ENCODE results near the gene PLPPR5. TPM values are rescaled to one million over a fixed set of nuclear protein-coding genes. Genes with fewer than 3 reads are reported as not detected.
"Not testable (repeated sequence)": the region's sequence is repeated elsewhere in the genome, so short reads cannot be mapped to it uniquely, and the experiment has no call there.

PLPPR5 gene
- total RNA-seq, 1 donor from 2014 or later = not detected

DNA sequence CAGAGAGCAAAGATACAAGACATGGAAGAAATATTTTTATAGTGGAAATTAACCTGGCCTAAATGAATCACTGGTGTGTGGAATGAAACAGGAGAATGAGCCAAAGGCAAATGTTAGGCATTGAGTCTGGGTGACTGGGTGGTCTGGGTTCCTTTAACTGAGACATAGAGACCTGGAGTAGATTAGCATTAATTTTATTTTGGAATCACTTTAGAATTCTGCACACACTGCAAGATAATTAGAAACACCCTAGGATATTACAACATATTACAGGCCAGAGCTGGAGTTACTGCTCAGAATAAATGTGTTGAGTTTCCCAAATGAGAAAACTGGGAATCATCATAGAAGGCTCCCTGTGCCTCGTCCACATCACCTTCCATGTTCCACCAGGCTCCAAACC lies 85.5 kb downstream of the PLPPR5 start:
- DNase-seq (ENCODE audit: low spot score) = no peak

- DNase-seq (ENCODE audit: low spot score) = no peak
These were observed 90.1 kb downstream of the PLPPR5 start for GRCh38 chr1:98914547-98914946.

- no peak for DNase-seq (ENCODE audit: low spot score)
These were observed 93.8 kb downstream of the PLPPR5 start for GRCh38 chr1:98910827-98911226.

DNA sequence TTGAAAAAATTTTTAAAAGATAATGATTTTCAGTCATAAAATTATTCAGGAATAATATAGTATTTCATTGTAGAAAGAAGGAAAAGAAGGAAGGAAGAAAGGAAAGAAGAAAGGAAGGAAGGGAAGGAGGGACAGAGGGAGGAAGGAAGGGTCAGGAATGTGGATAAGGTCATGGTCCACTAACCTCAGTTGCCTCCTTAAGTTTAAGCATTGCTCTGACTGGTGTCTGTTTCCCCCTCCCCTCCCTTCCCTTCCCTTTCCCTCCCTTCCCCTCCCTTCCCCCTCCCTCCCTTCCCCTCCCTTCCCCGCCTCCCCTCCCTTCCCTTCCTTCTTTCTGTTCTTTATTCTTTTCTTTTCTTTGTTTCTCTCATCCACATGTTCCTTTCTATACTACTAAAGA lies 95.7 kb downstream of the PLPPR5 start:
- DNase-seq (ENCODE audit: low spot score) = no peak

- no peak for DNase-seq (ENCODE audit: low spot score)
These were observed 97.9 kb downstream of the PLPPR5 start for GRCh38 chr1:98906809-98907208.

DNA sequence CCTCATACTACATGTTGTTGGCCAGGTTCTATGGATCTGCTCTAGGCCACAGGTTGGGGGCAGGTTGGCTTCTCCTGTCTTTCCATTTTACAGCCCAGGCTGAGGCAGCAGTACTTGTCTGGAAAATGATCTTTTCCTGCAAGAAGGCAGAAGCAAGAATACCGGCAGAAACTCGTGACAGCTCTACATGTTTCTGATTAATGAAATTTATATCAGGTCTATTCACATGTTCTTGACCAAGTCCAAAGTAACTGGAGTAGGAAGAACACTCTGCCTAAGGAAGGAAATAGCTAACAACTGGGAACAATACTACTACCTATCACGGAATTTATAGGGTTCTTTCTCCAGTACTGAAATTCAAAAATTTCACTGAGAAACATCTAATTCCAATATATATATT lies 98.3 kb downstream of the PLPPR5 start:
- no peak for DNase-seq (ENCODE audit: low spot score)

DNA sequence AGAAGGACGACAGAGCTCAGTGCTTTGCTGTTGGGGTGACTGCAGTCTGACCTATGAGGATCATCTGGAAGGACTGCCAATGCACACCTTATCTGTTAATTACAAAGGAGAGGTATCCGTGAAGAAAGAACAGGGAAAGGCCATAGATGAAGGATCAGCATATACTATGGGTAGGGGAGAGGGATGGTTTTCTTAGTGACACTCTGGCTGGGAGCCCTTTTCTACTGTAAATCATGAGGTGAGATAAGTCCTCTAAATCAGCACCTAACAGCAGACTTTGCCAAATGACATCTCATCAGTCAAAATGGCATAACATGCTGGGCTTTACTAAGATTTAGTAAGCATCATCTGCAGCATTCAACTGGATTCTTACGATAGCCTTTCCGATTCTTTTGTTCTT lies 100.0 kb downstream of the PLPPR5 start:
- no peak for DNase-seq (ENCODE audit: low spot score)

- DNase-seq (ENCODE audit: low spot score) = no peak
These were observed 100.9 kb downstream of the PLPPR5 start for GRCh38 chr1:98903726-98904125.

DNA sequence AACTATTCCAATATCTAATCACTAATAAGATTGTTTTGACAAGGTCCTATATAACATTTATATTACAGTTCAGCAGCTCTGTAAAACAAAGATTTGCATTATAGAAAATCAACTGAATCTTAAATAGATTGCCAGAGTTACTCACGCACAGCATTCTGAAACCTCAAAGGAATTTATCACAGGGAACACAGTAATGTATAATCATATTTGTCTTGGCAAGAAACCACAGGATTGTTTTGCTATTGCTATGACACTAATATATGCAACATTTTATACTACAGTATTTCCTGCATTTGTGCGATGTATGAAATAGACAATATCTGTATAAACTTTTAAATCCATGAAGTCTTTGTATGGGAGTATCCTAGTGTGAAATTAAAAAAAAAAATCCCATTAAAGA lies 101.4 kb downstream of the PLPPR5 start:
- DNase-seq (ENCODE audit: low spot score) = no peak

DNA sequence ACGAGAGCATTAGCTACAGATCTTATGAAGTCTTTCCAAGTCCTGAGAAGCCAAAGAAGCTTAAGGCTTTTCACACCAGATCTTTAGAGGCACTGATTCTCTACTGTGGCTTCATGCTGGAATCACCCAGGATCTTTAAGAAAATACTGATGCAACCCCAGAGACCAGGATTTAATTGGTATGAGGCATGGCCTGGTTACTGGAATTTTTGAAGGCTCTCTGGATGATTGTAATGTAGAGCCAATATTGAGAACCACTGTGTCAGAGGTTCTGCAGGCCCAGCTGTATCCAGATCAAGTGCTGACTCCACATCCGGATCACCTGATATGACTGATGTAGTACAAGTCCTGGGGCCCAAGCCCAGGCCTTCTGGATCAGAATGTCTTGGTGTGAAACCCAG lies 105.7 kb downstream of the PLPPR5 start:
- DNase-seq (ENCODE audit: low spot score) = no peak

- DNase-seq (ENCODE audit: low spot score) = no peak
These were observed 107.2 kb downstream of the PLPPR5 start for GRCh38 chr1:98897479-98897878.

DNA sequence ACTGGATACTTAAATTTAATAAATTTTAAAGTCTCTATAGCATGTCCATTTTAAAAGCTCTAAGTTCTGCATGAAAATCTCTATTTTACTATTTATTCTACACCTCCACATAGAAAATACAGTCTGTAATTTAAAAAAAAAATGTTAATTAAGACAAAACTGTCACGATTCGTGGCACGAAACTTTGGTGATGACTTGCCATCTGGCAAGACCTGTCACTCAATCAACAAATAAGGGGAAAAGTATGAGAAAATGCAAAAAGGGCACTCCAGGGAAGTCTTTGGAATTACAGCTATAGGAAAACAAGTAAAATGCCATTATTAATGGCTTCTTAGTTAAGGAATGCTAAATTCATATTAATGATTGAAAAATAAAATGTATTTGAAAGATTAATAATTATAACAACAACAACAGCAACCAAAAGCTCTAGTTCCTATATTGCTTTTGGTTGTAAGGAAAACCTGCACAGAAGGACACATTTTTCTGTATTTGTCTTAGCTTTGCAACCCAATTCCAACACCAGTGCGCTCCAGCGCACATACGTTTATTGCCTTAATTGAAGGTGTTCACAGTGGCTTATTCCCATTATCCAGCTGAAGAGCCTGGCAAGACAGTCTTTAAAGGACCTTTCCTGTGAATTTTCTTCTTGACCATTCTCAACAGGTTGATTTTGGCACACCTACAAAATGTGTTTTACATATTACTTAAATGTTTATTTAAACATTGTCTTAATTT lies 107.8 kb downstream of the PLPPR5 start:
- no peak for DNase-seq (ENCODE audit: low spot score)

DNA sequence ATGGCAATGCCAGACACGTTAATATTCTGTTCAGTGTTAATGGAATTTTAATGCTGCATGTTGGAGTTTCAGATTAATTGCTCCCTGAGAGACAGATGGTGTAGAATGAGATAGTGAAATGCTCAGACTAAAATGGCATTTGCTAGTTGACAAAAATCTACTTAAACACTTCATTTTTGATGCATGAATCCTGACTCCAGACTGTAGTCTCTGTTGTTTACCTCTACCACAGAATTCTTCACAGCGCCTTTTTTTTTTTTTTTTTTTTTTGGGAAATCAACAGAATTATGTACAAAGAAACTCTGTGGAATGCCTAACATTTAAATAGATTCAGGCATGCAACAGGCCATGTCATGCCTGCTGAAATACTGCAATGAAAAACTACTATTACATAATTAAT lies 111.3 kb downstream of the PLPPR5 start:
- no peak for DNase-seq (ENCODE audit: low spot score)

DNA sequence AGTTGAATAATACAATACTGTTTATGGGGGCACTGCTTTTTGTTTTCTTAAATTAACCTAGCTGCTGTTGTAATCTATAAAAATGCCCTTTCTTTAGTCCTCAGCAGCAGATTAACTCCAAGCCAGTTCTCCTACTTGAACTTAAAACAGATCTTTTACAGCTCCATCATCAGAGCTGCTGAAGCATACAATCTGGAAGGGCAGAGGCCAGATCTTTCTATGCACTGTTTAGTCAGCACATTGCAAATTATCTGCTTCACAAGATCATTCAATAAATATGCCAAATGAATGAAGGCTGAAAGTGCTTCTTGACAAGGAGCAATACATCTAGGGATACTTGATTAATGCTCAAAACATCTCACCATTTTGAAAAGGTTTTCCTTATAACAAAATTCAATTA lies 115.8 kb downstream of the PLPPR5 start:
- DNase-seq (ENCODE audit: low spot score) = no peak

GRCh38 chr1:98887507-98887906 lies 117.2 kb downstream of the PLPPR5 start:
- no peak for DNase-seq (ENCODE audit: low spot score)

- no peak for DNase-seq (ENCODE audit: low spot score)
These were observed 119.8 kb downstream of the PLPPR5 start for GRCh38 chr1:98884864-98885263.

- DNase-seq (ENCODE audit: low spot score) = no peak
These were observed 122.8 kb downstream of the PLPPR5 start for GRCh38 chr1:98881901-98882300.

DNA sequence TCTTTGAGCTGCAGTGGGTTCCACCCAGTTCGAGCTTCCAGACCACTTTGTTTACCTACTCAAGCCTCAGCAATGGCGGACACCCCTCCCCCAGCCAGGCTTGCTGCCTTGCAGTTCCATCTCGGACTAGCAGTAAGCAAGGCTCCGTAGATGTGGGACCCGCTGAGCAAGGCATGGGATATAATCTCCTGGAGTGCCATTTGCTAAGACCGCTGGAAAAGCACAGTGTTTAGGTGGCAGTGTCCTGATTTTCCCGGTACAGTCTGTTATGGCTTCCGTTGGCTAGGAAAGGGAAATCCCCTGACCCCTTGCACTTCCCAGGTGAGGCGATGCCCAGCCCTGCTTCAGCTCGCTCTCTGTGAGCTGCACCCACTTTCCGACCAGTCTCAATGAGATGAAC lies 123.4 kb downstream of the PLPPR5 start:
- not testable (repeated sequence) for DNase-seq (ENCODE audit: low spot score)

- DNase-seq (ENCODE audit: low spot score) = no peak
These were observed 129.8 kb downstream of the PLPPR5 start for GRCh38 chr1:98874828-98875227.

DNA sequence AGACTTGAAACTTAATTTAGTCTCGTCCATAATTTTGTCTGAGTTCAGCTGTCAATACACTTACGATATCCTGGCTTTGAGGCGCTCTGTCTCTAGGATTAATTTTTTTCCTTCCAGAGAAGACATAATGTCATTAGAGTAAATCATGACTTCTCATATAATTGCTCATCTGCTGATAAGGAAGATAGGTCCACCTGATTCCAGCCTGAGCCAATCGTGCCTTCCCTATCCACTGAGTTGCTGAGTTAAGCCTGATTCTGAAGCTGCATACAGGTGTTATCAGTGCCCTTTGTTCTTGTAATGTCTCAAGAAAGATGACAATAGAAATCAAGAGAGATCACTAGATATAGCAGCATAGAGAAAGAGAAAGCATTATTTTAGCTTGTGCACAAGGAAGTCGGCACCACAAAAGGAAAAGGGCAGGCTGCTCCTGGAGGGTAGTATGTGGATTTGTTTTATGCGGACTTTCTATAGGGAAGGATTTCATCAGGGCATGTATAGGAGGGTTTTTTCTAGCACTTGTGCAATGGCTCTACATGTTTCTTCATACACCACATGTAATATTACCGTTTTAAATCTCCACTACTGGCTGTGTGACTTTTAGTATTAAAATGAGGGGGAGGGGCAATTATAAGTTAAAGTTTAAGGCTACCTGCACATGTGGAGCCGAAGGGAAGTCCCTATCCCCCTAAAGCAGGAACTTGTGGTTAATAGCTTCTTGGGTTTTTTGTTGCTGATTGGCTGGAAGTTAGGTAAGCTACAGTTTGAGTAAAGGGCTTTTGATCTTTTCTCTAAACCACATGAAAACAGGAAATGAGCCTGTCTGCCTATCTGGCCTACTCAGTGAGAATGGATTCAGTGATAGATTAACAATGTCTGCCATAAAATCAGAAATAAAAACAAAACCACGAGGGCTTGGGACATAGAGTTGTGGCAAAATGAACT lies 133.4 kb downstream of the PLPPR5 start:
- no peak for DNase-seq (ENCODE audit: low spot score)

- no peak for DNase-seq (ENCODE audit: low spot score)
These were observed 138.9 kb downstream of the PLPPR5 start for GRCh38 chr1:98865796-98866195.

GRCh38 chr1:98860329-98860728 lies 144.3 kb downstream of the PLPPR5 start:
- no peak for DNase-seq (ENCODE audit: low spot score)

- DNase-seq (ENCODE audit: low spot score) = no peak
These were observed 150.5 kb downstream of the PLPPR5 start for GRCh38 chr1:98854137-98854536.

Measured in mucosa of gallbladder (tissue), 1 donor.